GM23338 (cell line): ENCODE measurements around the gene VPS45.

ENCODE experiments used
- CREB1 ChIP-seq: fragments of 250-450 bp; sonication (Bioruptor Pico); IDR thresholded peaks from 2 replicates; pipeline ENCODE4 v1.5.0; 2020; ENCODE audit warnings: low read depth, mild to moderate bottlenecking, moderate library complexity
- CTCF ChIP-seq, 2 experiments: fragments of 200-600 bp in 1 of 2; sonication (generic) in 1 of 2; conservative IDR thresholded peaks; 2 replicates each; pipeline versions ENCODE4 v1.5.1 to v1.6.1; 2016 to 2017; ENCODE audit warnings: antibody characterized with exemption in 2 of 2, low read depth in 2 of 2, mild to moderate bottlenecking in 2 of 2, moderate library complexity in 1 of 2
- ETS1 ChIP-seq: IDR thresholded peaks from 2 replicates; pipeline ENCODE4 v1.6.1; 2016; ENCODE audit warnings: antibody characterized with exemption
- EZH2 ChIP-seq: fragments of 200-600 bp; sonication (generic); IDR thresholded peaks from one replicate; pipeline ENCODE4 v1.8.0; 2017; ENCODE audit warnings: antibody characterized with exemption, mild to moderate bottlenecking, low read depth; ENCODE audit not compliant: unreplicated experiment
- EZH2phosphoT487 ChIP-seq: fragments of 200-600 bp; sonication (generic); IDR thresholded peaks from one replicate; pipeline ENCODE4 v1.8.1; 2018; ENCODE audit warnings: antibody characterized with exemption; ENCODE audit not compliant: unreplicated experiment
- JUNB ChIP-seq: IDR thresholded peaks from one replicate; pipeline ENCODE4 v1.6.1; 2016; ENCODE audit warnings: antibody characterized with exemption; ENCODE audit not compliant: unreplicated experiment
- NANOG ChIP-seq: IDR thresholded peaks from 2 replicates; pipeline ENCODE4 v1.6.1; 2016; ENCODE audit warnings: antibody characterized with exemption, borderline replicate concordance
- POLR2AphosphoS5 ChIP-seq: IDR thresholded peaks from 2 replicates; pipeline ENCODE4 v1.6.1; 2016; ENCODE audit warnings: antibody characterized with exemption, low read depth
- STAT1 ChIP-seq: IDR thresholded peaks from one replicate; pipeline ENCODE4 v1.6.1; 2016; ENCODE audit warnings: antibody characterized with exemption; ENCODE audit not compliant: unreplicated experiment
- ZNF331 ChIP-seq: fragments of 250-450 bp; sonication (Bioruptor Pico); IDR thresholded peaks from 2 replicates; pipeline ENCODE4 v1.5.0; 2020; ENCODE audit warnings: low read depth, mild to moderate bottlenecking, moderate library complexity
- TF ChIP-seq, protein P1 (sequence below): IDR thresholded peaks from one replicate; pipeline ENCODE4 v1.6.1; 2018; ENCODE audit warnings: antibody characterized with exemption; ENCODE audit not compliant: unreplicated experiment

DNA sequence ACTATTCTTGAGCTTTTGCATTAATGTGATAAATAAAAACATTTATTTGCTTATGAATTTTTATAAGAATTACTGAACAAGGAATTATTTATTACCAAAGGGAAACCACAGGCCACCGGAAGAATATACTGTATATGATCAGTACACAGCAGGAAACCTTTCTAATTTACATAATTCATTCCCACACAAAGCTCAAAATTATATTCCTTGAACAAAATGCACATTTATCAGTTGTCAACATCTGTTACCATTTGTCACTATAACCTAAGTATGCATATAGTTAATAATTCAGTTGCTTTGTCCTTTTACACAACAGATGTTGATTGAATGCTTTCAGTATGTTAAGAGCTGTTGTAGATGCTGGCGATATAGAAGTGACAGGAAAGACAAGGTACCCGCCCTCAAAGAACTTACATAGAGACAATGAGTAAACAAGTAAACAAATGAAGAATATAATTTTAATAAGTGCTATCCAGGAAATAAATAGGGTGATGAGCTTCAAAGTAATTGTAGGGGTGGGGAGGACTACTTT is 27.2 kb downstream of the VPS45 start:
- TF ChIP-seq, protein P1, sequence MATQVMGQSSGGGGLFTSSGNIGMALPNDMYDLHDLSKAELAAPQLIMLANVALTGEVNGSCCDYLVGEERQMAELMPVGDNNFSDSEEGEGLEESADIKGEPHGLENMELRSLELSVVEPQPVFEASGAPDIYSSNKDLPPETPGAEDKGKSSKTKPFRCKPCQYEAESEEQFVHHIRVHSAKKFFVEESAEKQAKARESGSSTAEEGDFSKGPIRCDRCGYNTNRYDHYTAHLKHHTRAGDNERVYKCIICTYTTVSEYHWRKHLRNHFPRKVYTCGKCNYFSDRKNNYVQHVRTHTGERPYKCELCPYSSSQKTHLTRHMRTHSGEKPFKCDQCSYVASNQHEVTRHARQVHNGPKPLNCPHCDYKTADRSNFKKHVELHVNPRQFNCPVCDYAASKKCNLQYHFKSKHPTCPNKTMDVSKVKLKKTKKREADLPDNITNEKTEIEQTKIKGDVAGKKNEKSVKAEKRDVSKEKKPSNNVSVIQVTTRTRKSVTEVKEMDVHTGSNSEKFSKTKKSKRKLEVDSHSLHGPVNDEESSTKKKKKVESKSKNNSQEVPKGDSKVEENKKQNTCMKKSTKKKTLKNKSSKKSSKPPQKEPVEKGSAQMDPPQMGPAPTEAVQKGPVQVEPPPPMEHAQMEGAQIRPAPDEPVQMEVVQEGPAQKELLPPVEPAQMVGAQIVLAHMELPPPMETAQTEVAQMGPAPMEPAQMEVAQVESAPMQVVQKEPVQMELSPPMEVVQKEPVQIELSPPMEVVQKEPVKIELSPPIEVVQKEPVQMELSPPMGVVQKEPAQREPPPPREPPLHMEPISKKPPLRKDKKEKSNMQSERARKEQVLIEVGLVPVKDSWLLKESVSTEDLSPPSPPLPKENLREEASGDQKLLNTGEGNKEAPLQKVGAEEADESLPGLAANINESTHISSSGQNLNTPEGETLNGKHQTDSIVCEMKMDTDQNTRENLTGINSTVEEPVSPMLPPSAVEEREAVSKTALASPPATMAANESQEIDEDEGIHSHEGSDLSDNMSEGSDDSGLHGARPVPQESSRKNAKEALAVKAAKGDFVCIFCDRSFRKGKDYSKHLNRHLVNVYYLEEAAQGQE, result no peak
- no peak for TF ChIP-seq CTCF (conservative IDR thresholded peaks at IDR 0.05; ENCODE audit: low read depth in 2 of 2)
- no peak for TF ChIP-seq EZH2phosphoT487
- TF ChIP-seq POLR2AphosphoS5, result no peak
- no peak for TF ChIP-seq EZH2
- TF ChIP-seq CREB1, result no peak
- TF ChIP-seq NANOG, result no peak
- TF ChIP-seq JUNB, result no peak
- TF ChIP-seq ZNF331 (CRISPR knock-in tag), result no peak
- TF ChIP-seq ETS1, result no peak
- TF ChIP-seq STAT1, result no peak
